Epithelial cell of esophagus (primary cell): ENCODE data around the gene CDKAL1.
"Not testable (repeated sequence)": the region's sequence is repeated elsewhere in the genome, so short reads cannot be mapped to it uniquely, and the experiment has no call there.

Experiments used
- DNase-seq: peaks from one replicate; pipeline ENCODE4 v3.0.0; 2010; ENCODE audit warnings: low read depth
- H3K4me3 ChIP-seq: 2 replicates; pipeline ENCODE4 v1.5.1; 2011; ENCODE audit warnings: mild to moderate bottlenecking, low read length, control low read depth
- TF ChIP-seq, protein P1 (sequence below): IDR thresholded peaks from 2 replicates; pipeline ENCODE4 v1.5.1; 2011; ENCODE audit warnings: low read depth, mild to moderate bottlenecking, low read length, control low read depth, inconsistent platforms; ENCODE audit not compliant: insufficient read depth; ENCODE audit errors: missing control alignments

The CDKAL1 gene

DNA sequence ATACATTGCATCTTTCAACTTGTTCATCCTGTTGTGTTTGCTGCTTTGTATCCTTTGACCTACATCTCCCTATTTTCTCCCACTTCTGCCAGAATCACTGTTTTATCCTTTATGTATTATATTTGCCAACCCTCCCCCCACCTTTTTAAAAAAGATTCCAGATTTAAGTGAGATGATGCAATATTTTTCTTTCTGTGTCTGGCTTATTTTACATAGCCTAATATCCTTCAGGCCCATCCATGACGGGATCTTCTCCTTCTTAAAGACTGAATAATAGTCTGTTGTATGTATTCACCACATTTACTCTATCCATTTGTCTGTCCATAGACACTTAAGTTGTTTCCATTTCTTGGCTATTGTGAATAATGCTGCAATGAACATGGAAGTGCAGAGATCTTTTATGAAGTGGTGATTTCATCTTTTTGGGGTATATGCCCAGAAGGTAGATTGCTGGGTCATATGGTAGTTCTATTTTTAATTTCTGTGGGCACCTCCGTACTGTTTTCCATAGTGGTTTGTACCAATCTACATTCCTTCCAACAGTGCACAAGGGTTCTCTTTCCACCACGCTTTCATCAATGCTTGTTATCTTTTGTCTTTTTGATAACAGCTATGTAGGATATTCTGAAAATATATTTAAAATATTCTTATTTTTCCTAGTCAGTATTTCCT lies 181.0 kb downstream of the CDKAL1 start:
- DNase-seq = no peak
- TF ChIP-seq, protein P1, sequence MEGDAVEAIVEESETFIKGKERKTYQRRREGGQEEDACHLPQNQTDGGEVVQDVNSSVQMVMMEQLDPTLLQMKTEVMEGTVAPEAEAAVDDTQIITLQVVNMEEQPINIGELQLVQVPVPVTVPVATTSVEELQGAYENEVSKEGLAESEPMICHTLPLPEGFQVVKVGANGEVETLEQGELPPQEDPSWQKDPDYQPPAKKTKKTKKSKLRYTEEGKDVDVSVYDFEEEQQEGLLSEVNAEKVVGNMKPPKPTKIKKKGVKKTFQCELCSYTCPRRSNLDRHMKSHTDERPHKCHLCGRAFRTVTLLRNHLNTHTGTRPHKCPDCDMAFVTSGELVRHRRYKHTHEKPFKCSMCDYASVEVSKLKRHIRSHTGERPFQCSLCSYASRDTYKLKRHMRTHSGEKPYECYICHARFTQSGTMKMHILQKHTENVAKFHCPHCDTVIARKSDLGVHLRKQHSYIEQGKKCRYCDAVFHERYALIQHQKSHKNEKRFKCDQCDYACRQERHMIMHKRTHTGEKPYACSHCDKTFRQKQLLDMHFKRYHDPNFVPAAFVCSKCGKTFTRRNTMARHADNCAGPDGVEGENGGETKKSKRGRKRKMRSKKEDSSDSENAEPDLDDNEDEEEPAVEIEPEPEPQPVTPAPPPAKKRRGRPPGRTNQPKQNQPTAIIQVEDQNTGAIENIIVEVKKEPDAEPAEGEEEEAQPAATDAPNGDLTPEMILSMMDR = no peak
- no peak overlapping the region for H3K4me3 ChIP-seq

DNA sequence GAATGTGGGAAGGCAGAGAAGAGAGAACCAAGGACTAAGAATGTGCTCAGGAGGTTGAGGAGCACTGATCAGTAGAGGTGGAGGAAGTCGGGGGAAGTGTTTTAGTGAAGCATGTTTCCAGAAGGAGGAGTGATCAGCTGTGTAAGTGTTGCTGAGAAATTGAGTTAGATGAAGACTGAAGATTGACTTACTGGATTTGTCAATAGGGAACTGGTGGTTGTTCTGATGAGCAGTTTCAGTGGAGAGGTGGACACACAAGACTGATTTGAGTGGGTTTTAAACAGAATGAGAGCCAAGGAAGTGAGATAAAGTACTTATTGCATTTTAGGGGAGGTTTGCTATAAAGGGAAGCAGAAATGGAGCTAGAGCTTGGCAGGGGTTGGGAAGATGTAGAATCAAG lies 182.6 kb downstream of the CDKAL1 start:
- TF ChIP-seq, protein P1 = no peak
- no peak overlapping the region for H3K4me3 ChIP-seq
- no peak for DNase-seq

DNA sequence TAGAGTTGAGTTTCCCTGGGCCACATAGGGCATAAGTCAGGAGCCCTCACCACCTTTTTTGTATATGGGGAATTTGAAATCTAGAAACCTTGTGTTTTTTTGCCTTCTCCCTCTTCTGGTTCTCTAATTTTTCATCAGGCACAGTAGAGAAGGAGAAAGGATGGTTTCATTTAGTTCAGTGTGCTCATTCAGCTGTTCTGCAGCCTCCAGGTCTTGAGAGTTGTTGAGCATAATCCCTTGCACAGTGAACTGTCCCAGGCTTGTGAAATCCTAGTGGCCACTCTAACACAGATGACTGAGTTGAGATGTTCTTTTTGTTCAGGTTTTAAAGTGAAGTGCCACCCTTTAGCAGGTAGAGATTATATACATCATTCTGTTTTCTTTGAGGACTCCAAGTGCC lies 183.5 kb downstream of the CDKAL1 start:
- no peak overlapping the region for H3K4me3 ChIP-seq
- DNase-seq = no peak
- TF ChIP-seq, protein P1 = no peak

DNA sequence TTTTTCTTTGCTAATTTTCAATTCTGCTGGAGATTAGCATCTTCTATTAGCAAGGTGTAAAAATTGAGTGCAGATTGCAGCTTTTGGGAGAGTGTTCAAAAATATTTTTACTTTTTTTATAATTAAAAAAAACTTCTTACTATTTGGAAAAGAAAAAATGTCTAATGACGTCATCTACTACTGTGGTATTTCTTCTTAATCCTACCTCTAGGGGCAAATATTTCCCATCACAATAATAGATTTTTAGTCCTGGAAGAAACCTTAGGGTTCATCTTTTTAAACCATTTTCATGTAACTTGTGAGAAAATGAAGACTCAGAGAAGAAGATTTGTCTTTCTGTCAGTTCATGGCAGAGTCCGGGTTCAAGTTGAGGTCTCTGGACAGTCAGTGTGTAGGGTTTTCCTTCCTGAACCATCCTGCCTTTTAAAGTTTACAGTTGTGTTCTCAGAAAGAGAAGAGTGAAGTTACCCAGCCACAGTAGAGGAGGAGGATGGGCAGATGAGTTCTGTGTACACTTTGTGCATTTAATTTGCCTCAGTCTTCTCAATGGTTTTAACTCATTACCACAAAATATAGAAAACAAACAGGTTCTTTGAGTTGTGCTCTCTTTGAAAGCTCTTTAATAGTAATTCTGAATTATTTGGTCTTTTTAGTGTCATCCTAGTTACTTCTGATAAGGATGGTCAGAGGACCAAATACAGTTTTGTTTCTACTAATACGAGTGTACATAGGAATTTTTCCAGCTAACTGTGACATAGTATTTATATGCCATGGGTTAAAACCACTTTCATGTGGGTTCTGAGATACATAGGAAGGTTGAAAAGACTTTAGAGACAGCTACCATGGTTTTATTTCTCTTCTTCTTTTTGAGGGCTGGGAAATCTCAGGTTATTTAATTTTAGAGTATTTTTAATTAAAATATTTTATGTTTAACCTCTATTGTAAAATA lies 184.7 kb downstream of the CDKAL1 start:
- TF ChIP-seq, protein P1 = no peak
- H3K4me3 ChIP-seq = no peak overlapping the region
- DNase-seq = no peak

DNA sequence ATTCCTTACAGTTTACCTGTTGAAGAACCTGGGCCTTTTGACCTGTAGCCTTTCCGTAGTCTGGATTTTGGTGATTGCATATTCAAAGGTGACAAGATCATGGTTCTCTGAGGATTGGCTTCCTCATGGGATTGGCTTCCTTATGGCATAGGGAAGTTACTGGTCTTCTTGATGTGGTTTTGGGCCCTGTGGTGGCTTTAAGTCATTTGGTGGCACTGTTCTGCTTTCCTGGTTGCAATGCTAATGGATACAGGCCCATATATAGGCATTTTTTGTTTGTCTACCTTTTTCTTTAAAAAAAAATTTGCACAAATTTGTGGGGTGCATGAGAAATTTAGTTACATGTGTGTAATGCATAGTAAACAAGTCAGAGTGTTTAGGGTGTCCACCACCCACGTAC lies 185.7 kb downstream of the CDKAL1 start:
- no peak overlapping the region for H3K4me3 ChIP-seq
- no peak for DNase-seq
- TF ChIP-seq, protein P1 = no peak

DNA sequence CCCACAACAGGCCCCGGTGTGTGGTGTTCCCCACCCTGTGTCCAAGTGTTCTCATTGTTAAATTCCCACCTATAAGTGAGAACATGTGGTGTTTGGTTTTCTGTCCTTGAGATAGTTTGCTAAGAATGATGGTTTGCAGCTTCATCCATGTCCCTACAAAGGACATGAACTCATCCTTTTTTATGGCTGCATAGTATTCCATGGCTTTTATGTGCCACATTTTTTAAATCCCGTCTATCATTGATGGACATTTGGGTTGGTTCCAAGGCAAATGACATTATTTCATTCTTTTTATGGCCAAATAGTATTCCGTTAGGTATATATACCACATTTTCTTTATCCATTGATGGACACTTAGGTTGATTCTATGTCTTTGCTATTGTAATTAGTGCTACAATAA lies 186.9 kb downstream of the CDKAL1 start:
- DNase-seq, H3K4me3 ChIP-seq: not testable (repeated sequence)

DNA sequence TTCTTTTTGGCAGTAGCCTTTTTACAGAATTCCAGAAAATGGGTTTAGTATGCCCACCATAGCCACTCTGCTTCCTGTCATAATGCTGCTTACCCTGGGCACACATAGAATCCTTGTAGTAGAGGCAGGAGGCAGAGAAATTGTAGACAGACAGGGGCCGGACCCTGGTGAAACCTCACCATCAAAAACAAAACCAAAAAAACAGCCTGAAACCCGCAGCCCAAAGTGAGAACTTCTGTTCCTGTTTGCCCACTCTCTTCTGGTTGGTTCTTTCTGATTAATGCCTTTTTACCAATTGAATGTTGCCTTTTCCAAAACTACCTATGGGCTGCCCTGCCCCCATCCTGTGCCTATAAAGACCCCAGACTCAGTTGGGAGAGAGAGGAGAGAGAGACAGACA lies 188.2 kb downstream of the CDKAL1 start:
- no peak for DNase-seq
- no peak overlapping the region for H3K4me3 ChIP-seq
- TF ChIP-seq, protein P1 = no peak
